ENCODE data around the gene TSGA10IP. TPM values are rescaled to one million over a fixed set of nuclear protein-coding genes. Genes with fewer than 3 reads are reported as not detected.

The TSGA10IP gene
- total RNA-seq, 1 donor from 2014 or later, result not detected

GRCh38 chr11:66003291-66003690, 58.0 kb downstream of the TSGA10IP start:
- DNase-seq (ENCODE audit: low read depth in 2 of 2), result no peak

GRCh38 chr11:66004186-66004585, 58.9 kb downstream of the TSGA10IP start:
- DNase-seq (ENCODE audit: low read depth in 2 of 2), result no peak

GRCh38 chr11:66006134-66006890, 61.0 kb downstream of the TSGA10IP start:
- no peak for DNase-seq (ENCODE audit: low read depth in 2 of 2)

- no peak for DNase-seq (ENCODE audit: low read depth in 2 of 2)
Measured at GRCh38 chr11:66006891-66007176, 61.6 kb downstream of the TSGA10IP start.

GRCh38 chr11:66007201-66007634, 61.9 kb downstream of the TSGA10IP start:
- no peak for DNase-seq (ENCODE audit: low read depth in 2 of 2)

GRCh38 chr11:66008095-66008467, 62.8 kb downstream of the TSGA10IP start:
- no peak for DNase-seq (ENCODE audit: low read depth in 2 of 2)

GRCh38 chr11:66008468-66009101, 63.3 kb downstream of the TSGA10IP start:
- no peak for DNase-seq (ENCODE audit: low read depth in 2 of 2)

Other genes with a start within 250 kb of the TSGA10IP start
- gene KAT5, start 233.2 kb upstream of the TSGA10IP start, total RNA-seq, result 37.6 and 38.4 TPM in 2 replicates
- gene RNASEH2C, start 224.7 kb upstream of the TSGA10IP start, total RNA-seq, result 39.8 and 42.6 TPM in 2 replicates
- gene AP5B1, start 164.5 kb upstream of the TSGA10IP start, total RNA-seq, result 6.2 and 11.9 TPM in 2 replicates
- gene OVOL1, start 158.4 kb upstream of the TSGA10IP start, total RNA-seq, result not detected in 2 replicates
- gene SNX32, start 111.5 kb upstream of the TSGA10IP start, total RNA-seq, result 0.13 and 0.51 TPM in 2 replicates
- 976 and 1,057 TPM in 2 replicates for gene CFL1, start 87.3 kb upstream of the TSGA10IP start, total RNA-seq
- 32.6 and 37.8 TPM in 2 replicates for gene MUS81, start 85.0 kb upstream of the TSGA10IP start, total RNA-seq
- gene EFEMP2, start 72.7 kb upstream of the TSGA10IP start, total RNA-seq, result 11.2 and 44.4 TPM in 2 replicates
- gene CTSW, start 65.6 kb upstream of the TSGA10IP start, total RNA-seq, result 0.13 TPM in 2 replicates
- 157 and 195 TPM in 2 replicates for gene FIBP, start 57.0 kb upstream of the TSGA10IP start, total RNA-seq
- gene CCDC85B, start 54.8 kb upstream of the TSGA10IP start, total RNA-seq, result 40.7 and 49.3 TPM in 2 replicates
- gene FOSL1, start 45.1 kb upstream of the TSGA10IP start, total RNA-seq, result 2.1 and 3.8 TPM in 2 replicates
- 12.3 and 19.8 TPM in 2 replicates for gene C11orf68, start 26.4 kb upstream of the TSGA10IP start, total RNA-seq
- 67.3 and 84.5 TPM in 2 replicates for gene DRAP1, start 26.1 kb upstream of the TSGA10IP start, total RNA-seq
- gene SART1, start 16.3 kb downstream of the TSGA10IP start, total RNA-seq, result 23.9 and 27.8 TPM in 2 replicates
- 21.7 and 29.7 TPM in 2 replicates for gene EIF1AD, start 56.7 kb downstream of the TSGA10IP start, total RNA-seq
- gene BANF1, start 57.0 kb downstream of the TSGA10IP start, total RNA-seq, result 16.7 and 20.4 TPM in 2 replicates
- 0.38 and 0.64 TPM in 2 replicates for gene CST6, start 66.5 kb downstream of the TSGA10IP start, total RNA-seq
- gene CATSPER1, start 81.0 kb downstream of the TSGA10IP start, total RNA-seq, result 0.13 TPM in 1 of 2 replicates, not detected in the other
- 0.26 and 0.38 TPM in 2 replicates for gene GAL3ST3, start 103.7 kb downstream of the TSGA10IP start, total RNA-seq
- 70.3 and 72.7 TPM in 2 replicates for gene SF3B2, start 106.9 kb downstream of the TSGA10IP start, total RNA-seq
- gene PACS1, start 124.8 kb downstream of the TSGA10IP start, total RNA-seq, result 16.4 and 30.7 TPM in 2 replicates

Measured in dermis microvascular lymphatic vessel endothelial cell (primary cell).